Measurements from ENCODE around the gene GARRE1.

GRCh38 chr19:34299576-34299975 lies 45.2 kb downstream of the GARRE1 start:
- TF ChIP-seq POLR2AphosphoS5 (IDR thresholded peaks at IDR 0.05; ENCODE audit: low read depth, low read length) (no peak), SIN3A (IDR thresholded peaks at IDR 0.05; ENCODE audit: borderline replicate concordance, insufficient read depth, low read length) (no peak), REST (IDR thresholded peaks at IDR 0.05; ENCODE audit: insufficient read depth in 1 of 2, low read depth in 2 of 2, low read length in 2 of 2) (no peak), TAF1 (IDR thresholded peaks at IDR 0.05; ENCODE audit: borderline replicate concordance, insufficient read depth, low read length) (no peak), FOXP2 (optimal IDR thresholded peaks at IDR 0.05; ENCODE audit: borderline replicate concordance, extremely low read depth, extremely low read length, insufficient read depth) (no peak)

Measured in PFSK-1 (cell line).